Upper lobe of left lung (tissue), 6 donors: Measurements from ENCODE around the gene RBFOX2. TPM values are rescaled to one million over a fixed set of nuclear protein-coding genes. Genes with fewer than 3 reads are reported as not detected.

Experiments
- ATAC-seq, 2 donors: fragments of 200-7000 bp; cut with Tn5 transposase; one replicate each; pipeline ENCODE4 v1.9.1; 2022; ENCODE audit warnings: mild to moderate bottlenecking in 2 of 2, moderate library complexity in 2 of 2; ENCODE audit not compliant: low FRiP score in 2 of 2
- DNase-seq, 2 donors: peaks; one replicate each; pipeline ENCODE4 v3.0.0-alpha.2; 2019 to 2020
- H3K27ac ChIP-seq, 4 donors: fragments of 200-600 bp; sonication (generic); one replicate each; pipeline ENCODE4 v1.5.1; 2016 to 2019
- H3K27me3 ChIP-seq, 4 donors: fragments of 200-600 bp; sonication (generic); one replicate each; pipeline ENCODE4 v1.5.1; 2017 to 2019
- H3K36me3 ChIP-seq, 4 donors: fragments of 200-600 bp; sonication (generic); one replicate each; pipeline ENCODE4 v1.5.1; 2016 to 2019
- H3K4me1 ChIP-seq, 4 donors: fragments of 200-600 bp; sonication (generic); one replicate each; pipeline ENCODE4 v1.5.1; 2018 to 2019
- H3K4me3 ChIP-seq, 4 donors: fragments of 200-600 bp; sonication (generic); one replicate each; pipeline ENCODE4 v1.5.1; 2017 to 2019; ENCODE audit warnings: mild to moderate bottlenecking in 2 of 4, moderate library complexity in 1 of 4
- H3K9me3 ChIP-seq, 4 donors: fragments of 200-600 bp; sonication (generic); one replicate each; pipeline ENCODE4 v1.5.1; 2018 to 2019
- EP300 ChIP-seq, 4 donors: sonication (generic); formaldehyde crosslinking; IDR thresholded peaks; one replicate each; pipeline ENCODE4 v1.5.1; 2017; ENCODE audit warnings: antibody characterized with exemption in 4 of 4, control low read depth in 2 of 4
- POLR2A ChIP-seq, 4 donors: fragments of 450-650 bp; IDR thresholded peaks; one replicate each; pipeline ENCODE4 v1.5.1; 2016 to 2017; ENCODE audit warnings: antibody characterized with exemption in 4 of 4, mild to moderate bottlenecking in 2 of 4
- POLR2AphosphoS5 ChIP-seq, 2 donors: sonication (generic); formaldehyde crosslinking; IDR thresholded peaks; one replicate each; pipeline ENCODE4 v1.5.1; 2017; ENCODE audit warnings: antibody characterized with exemption in 2 of 2
- WGBS, 2 donors: methylation state at CpG; one replicate each; pipeline ENCODE4 v1.1.5; 2017 to 2018; 5-methylcytosine and 5-hydroxymethylcytosine counted together
- total RNA-seq, 6 donors: library from RNA; depleted of rRNA in 4 of 6; stranded (reverse); fragments of >200 nt in 4 of 6; gene quantifications; one replicate each; pipeline versions ENCODE4 v1.1.0 to v1.2.1, GENCODE V29; 2016 to 2021
- TF ChIP-seq, protein P1 (sequence below), 6 experiments: fragments of 450-650 bp in 4 of 6; fragments of 200-600 bp in 2 of 6; sonication (generic) in 2 of 6; IDR thresholded peaks; one replicate each; pipeline ENCODE4 v1.5.1; 2016 to 2019; ENCODE audit warnings: antibody characterized with exemption in 6 of 6
- donor health status: DM: no; HTN: no; CAD: no; lungs with moderate emphysema.
- donor health status: DM: no; HTN: yes; CAD: no; lungs with severe emphysema.

RBFOX2 gene
- total RNA-seq, 6 donors from 2014 or later = 47.8 to 86.4 (median 54.5) TPM

GRCh38 chr22:36042240-36042639 lies 13.6 kb upstream of the RBFOX2 start:
- DNase-seq (no peak), ATAC-seq (no peak)
- no peak overlapping the region for H3K4me3 ChIP-seq
- no peak overlapping the region for H3K27ac ChIP-seq
- H3K9me3 ChIP-seq = no peaks in the 10 kb centered on the region
- 93 to 95% methylated on average over 5 of the region's 5 CpGs for WGBS, 2 donors
- no peaks in the 10 kb centered on the region for H3K36me3 ChIP-seq
- TF ChIP-seq EP300 (IDR thresholded peaks at IDR 0.05) (no peak), POLR2AphosphoS5 (IDR thresholded peaks at IDR 0.05) (no peak), POLR2A (IDR thresholded peaks at IDR 0.05) (no peak)
- TF ChIP-seq, protein P1, sequence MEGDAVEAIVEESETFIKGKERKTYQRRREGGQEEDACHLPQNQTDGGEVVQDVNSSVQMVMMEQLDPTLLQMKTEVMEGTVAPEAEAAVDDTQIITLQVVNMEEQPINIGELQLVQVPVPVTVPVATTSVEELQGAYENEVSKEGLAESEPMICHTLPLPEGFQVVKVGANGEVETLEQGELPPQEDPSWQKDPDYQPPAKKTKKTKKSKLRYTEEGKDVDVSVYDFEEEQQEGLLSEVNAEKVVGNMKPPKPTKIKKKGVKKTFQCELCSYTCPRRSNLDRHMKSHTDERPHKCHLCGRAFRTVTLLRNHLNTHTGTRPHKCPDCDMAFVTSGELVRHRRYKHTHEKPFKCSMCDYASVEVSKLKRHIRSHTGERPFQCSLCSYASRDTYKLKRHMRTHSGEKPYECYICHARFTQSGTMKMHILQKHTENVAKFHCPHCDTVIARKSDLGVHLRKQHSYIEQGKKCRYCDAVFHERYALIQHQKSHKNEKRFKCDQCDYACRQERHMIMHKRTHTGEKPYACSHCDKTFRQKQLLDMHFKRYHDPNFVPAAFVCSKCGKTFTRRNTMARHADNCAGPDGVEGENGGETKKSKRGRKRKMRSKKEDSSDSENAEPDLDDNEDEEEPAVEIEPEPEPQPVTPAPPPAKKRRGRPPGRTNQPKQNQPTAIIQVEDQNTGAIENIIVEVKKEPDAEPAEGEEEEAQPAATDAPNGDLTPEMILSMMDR (IDR thresholded peaks at IDR 0.05) = no peak
- H3K27me3 ChIP-seq = no peaks in the 10 kb centered on the region
- no peaks in the 10 kb centered on the region for H3K4me1 ChIP-seq

DNA sequence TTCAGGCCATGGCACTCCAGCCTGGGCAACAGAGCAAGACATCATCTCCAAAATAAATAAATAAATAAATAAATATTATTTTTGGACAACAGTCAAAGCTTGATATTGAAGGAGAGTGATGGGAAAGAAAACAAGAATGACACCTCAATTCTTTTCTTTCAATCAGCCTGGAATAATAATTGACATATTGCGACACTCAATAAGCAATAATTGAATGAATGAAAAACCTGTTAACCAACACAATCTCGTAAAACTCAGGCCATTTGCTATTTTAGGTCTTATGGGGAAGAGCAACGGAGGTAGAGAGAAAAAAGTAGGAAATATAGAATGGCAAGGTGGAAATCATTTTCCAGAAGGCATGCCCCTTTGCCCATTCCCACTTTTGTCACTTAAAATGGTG lies 10.5 kb upstream of the RBFOX2 start:
- Histone ChIP-seq H3K27ac (no peak overlapping the region), H3K36me3 (no peaks in the 10 kb centered on the region), H3K27me3 (no peaks in the 10 kb centered on the region), H3K4me3 (no peak overlapping the region), H3K4me1 (peaks cover 0 to 4% (median 0%) of the 10 kb centered on the region in 4 donors), H3K9me3 (no peaks in the 10 kb centered on the region)
- ATAC-seq (no peak), DNase-seq (no peak)
- TF ChIP-seq POLR2AphosphoS5 (IDR thresholded peaks at IDR 0.05) = no peak
- TF ChIP-seq, protein P1 (IDR thresholded peaks at IDR 0.05) = no peak
- TF ChIP-seq EP300 (IDR thresholded peaks at IDR 0.05) = no peak
- 90 to 95% methylated on average over 3 of the region's 3 CpGs for WGBS, 2 donors

- Histone ChIP-seq H3K9me3 (no peaks in the 10 kb centered on the region), H3K27me3 (no peaks in the 10 kb centered on the region), H3K4me1 (peaks cover 0 to 4% (median 0%) of the 10 kb centered on the region in 4 donors), H3K36me3 (no peaks in the 10 kb centered on the region), H3K27ac (peak overlapping the region in 1 of 4 donors; percentile 71), H3K4me3 (no peak overlapping the region)
- 86 to 93% methylated on average over 10 of the region's 10 CpGs for WGBS, 2 donors
- no peak for ATAC-seq
- no peak for DNase-seq
- TF ChIP-seq POLR2A (IDR thresholded peaks at IDR 0.05) (no peak), EP300 (IDR thresholded peaks at IDR 0.05) (no peak), POLR2AphosphoS5 (IDR thresholded peaks at IDR 0.05) (no peak)
- TF ChIP-seq, protein P1 (IDR thresholded peaks at IDR 0.05) = no peak
These were observed 8.6 kb upstream of the RBFOX2 start for GRCh38 chr22:36037102-36037758.

GRCh38 chr22:36036167-36036624 lies 7.6 kb upstream of the RBFOX2 start:
- 42 to 47% methylated on average over 6 of the region's 6 CpGs for WGBS, 2 donors
- peak overlapping the region in 2 of 4 donors; percentile 46 to 71 for H3K27ac ChIP-seq
- H3K4me1 ChIP-seq = peaks cover 0 to 4% (median 0%) of the 10 kb centered on the region in 4 donors
- no peak for DNase-seq
- H3K36me3 ChIP-seq = no peaks in the 10 kb centered on the region
- H3K9me3 ChIP-seq = no peaks in the 10 kb centered on the region
- no peaks in the 10 kb centered on the region for H3K27me3 ChIP-seq
- TF ChIP-seq, protein P1 (IDR thresholded peaks at IDR 0.05) = no peak
- no peak for TF ChIP-seq POLR2A (IDR thresholded peaks at IDR 0.05)
- TF ChIP-seq POLR2AphosphoS5 (IDR thresholded peaks at IDR 0.05) = no peak
- TF ChIP-seq EP300 (IDR thresholded peaks at IDR 0.05) = no peak
- no peak overlapping the region for H3K4me3 ChIP-seq
- no peak for ATAC-seq

DNA sequence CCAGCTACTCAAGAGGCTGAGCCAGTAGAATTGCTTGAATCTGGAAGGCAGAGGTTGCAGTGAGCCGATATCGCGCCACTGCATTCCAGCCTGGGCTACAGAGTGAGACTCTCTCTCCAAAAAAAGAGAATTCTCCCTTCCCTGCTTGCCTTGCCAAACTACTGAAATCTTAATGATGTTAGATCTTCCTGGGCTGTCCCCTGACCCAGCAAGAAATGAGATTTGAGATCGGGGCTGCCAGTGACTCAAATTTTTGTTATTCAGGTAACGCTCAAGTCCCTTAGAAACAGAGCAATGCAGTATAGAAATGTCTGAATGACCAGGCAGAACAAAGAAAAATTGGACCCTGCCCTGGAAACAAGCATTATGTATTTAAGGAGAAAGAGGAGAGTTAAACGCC lies 4.0 kb upstream of the RBFOX2 start:
- no peak overlapping the region for H3K27ac ChIP-seq
- TF ChIP-seq POLR2A (IDR thresholded peaks at IDR 0.05) (no peak), EP300 (IDR thresholded peaks at IDR 0.05) (no peak), POLR2AphosphoS5 (IDR thresholded peaks at IDR 0.05) (no peak)
- TF ChIP-seq, protein P1 (IDR thresholded peaks at IDR 0.05) = no peak
- ATAC-seq = no peak
- H3K4me3 ChIP-seq = no peak overlapping the region
- no peaks in the 10 kb centered on the region for H3K36me3 ChIP-seq
- no peak for DNase-seq
- peaks cover 0 to 10% (median 0%) of the 10 kb centered on the region in 4 donors for H3K27me3 ChIP-seq
- WGBS, 2 donors = 94 to 96% methylated on average over 6 of the region's 6 CpGs
- no peaks in the 10 kb centered on the region for H3K9me3 ChIP-seq
- H3K4me1 ChIP-seq = peaks cover 6 to 17% (median 7%) of the 10 kb centered on the region in 4 donors
